GM12891 (cell line): ENCODE measurements around the gene ITPKA.

Experiments
- POLR2A ChIP-seq: IDR thresholded peaks from 2 replicates; pipeline ENCODE4 v1.6.1; 2011; ENCODE audit warnings: low read depth, low read length, control low read depth
- POLR2AphosphoS5 ChIP-seq: IDR thresholded peaks from 2 replicates; pipeline ENCODE4 v1.6.1; 2011; ENCODE audit warnings: low read depth, low read length, control low read depth
- TAF1 ChIP-seq: IDR thresholded peaks from 2 replicates; pipeline ENCODE4 v1.6.1; 2011; ENCODE audit warnings: low read depth, low read length, control low read depth

GRCh38 chr15:41501931-41502794 is 8.5 kb downstream of the ITPKA start:
- TF ChIP-seq POLR2AphosphoS5 (no peak), POLR2A (no peak), TAF1 (no peak)
